ENCODE results near the gene TULP4.

The TULP4 gene, protein sequence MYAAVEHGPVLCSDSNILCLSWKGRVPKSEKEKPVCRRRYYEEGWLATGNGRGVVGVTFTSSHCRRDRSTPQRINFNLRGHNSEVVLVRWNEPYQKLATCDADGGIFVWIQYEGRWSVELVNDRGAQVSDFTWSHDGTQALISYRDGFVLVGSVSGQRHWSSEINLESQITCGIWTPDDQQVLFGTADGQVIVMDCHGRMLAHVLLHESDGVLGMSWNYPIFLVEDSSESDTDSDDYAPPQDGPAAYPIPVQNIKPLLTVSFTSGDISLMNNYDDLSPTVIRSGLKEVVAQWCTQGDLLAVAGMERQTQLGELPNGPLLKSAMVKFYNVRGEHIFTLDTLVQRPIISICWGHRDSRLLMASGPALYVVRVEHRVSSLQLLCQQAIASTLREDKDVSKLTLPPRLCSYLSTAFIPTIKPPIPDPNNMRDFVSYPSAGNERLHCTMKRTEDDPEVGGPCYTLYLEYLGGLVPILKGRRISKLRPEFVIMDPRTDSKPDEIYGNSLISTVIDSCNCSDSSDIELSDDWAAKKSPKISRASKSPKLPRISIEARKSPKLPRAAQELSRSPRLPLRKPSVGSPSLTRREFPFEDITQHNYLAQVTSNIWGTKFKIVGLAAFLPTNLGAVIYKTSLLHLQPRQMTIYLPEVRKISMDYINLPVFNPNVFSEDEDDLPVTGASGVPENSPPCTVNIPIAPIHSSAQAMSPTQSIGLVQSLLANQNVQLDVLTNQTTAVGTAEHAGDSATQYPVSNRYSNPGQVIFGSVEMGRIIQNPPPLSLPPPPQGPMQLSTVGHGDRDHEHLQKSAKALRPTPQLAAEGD (N-terminal part only)

DNA sequence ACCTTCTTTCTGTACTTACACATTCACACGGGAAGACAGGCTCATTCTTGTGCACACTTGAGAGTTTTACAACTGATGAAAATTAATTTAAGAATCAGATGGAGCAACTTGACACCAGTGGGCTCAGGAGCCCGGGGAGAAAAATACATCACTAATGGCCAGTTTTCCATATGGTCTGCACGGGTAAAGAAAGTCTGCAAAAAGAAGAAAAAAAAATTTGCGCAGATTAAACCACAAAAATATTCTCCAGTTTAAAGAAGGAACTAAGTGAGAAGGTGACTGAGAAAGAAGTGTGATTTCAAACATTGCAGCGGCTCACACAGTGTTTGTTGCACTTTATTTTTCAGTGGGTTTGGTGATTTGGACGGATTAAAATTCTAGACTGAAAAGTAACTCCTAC, at the start of gene TULP4:
TSS of gene TULP4 (plus strand) at position 301 of the 400 bp plus-strand sequence. CDS start 1,552 bp downstream, outside the sequence.
- no peak for DNase-seq

DNA sequence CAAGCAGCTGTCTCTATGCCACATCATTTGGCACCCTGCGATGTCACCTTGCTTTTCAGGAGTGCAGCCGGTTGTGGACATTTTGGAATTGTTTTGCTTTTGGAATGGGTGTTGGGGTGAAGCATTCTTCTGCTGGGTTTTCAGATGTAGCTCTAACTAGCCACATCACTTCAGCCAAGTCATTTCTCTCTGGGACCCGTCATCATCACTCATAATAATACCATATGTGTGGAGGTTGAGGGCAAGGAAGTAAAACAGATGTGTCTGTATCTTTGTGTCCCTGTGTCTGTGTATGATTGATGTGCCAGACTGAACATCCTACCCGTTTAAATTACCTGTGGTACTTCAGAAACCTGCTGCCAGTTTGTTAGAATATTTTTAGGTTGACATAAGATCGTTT, 49.5 kb upstream of the TULP4 start:
- DNase-seq: no peak

DNA sequence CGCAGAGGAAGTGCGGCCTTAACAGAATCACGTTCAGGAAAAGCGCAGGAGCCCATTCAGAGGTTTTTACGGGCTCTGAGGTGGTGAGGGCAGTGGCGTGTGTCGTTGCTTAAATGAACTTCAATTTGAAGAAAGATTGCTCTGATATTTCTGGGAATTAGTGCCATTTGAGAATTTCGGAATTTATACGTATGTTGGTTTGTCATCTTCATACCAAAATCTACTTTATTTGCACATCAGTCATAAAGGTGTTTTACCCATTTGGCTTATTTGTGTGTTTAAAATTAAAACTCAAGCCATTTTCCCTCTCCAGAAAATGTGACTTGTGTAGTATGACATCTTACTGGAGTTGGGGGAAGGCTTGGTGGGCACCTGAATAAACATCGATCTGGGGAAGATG, 48.1 kb upstream of the TULP4 start:
- no peak for DNase-seq

DNA sequence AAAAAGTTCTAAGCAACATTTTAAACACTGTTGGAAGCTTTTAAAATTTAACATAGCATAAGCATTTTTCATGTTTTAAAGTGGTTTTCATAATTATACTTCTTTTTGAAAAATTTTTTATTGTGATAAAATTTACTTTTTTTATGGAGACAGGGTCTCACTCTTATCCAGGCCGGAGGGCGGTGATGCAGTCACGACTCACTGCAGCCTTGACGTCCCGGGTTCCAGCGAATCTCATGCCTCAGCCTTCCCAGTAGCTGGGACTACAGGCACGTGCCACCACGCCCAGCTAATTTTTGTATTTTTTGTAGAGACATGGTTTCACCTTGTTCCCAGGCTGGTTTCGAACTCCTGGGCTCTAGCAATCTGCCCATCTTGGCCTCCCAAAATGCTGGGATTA, 46.1 kb upstream of the TULP4 start:
- DNase-seq: no peak

DNA sequence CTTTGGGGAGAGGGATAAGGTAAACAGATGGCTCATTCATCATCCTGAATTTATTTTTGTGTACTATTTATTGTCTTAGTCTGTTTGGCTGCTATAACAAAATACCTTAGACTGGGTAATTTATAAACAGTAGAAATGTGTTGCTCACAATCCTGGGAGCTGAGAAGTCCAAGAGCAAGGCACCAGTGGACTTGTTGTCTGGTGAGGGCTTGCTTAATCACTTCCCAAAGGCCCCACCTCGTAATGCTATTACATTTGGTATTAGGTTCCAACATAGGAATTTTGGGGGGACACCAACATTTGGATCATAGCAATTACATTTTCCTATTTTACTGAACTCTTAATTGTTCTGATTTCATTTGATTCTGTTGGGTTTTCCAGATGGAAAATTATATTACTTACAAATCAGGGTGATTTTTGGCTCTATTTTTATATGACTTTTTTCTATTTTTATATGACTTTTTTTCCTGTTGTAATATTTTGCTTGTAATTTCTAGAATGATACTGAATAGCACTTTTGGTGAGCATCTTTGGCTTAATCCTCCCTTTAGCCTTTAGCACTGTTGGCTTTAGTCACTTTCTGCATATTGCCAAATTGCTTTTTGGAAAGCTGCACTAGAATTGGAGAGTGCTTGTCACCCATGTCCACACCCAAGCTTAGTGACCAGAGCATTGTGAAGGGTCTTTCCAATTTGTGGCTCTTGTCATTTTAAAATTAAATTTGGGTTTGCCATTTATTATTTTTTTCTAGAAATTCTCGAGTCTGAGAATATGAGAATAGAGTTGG, 43.7 kb upstream of the TULP4 start:
- DNase-seq: no peak

DNA sequence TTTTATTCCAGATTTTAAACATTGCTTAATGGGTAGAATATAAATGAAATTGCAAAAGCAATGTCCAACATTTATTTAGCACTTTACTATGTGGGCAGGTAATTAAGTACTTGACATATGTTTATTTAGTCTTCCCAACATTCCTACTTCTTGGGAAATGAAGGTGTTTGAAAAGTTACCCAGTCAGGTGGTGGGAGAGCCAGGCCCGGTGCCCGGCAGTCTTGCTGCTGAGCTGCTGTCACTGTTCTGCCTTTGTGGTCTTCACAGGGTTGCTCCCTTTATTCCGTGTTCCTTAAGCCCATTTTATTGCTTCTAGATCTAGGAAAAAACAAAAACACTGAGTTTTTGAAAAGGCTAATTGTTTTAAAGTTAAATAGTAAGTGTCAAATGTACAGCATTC, 42.6 kb upstream of the TULP4 start:
- DNase-seq: no peak

DNA sequence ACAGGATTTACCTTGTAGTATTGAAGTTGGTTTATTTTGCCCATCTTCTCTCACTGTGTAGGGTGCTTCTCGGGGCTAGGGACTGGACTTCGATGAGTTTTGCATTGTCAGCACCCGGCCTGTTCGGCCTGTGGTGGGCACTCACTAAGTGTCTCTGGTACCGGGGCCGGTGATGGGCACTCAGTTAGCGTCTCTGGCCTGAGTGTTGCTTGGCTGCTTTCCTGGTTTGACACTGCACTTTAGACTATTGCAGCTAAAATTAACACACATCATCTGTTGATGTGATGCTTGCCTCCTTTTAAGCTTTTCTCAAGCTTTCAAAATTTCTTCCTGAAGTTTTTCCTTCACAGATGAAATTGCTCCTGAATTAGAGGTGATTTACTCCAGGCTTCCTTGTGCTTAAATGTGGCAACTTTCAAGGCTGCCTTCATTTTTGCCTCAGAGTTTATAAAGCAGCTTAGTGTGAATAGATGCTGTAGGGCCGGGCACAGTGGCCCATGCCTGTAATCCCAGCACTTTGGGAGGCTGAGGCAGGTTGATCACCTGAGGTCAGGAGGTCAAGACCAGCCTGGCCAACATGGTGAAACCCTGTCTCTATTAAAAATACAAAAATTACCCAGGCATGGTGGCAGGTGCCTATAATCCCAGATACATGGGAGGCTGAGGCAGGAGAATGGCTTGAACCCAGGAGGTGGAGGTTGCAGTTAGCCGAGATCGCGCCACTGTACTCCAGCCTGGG, 41.7 kb upstream of the TULP4 start:
- DNase-seq: no peak

DNA sequence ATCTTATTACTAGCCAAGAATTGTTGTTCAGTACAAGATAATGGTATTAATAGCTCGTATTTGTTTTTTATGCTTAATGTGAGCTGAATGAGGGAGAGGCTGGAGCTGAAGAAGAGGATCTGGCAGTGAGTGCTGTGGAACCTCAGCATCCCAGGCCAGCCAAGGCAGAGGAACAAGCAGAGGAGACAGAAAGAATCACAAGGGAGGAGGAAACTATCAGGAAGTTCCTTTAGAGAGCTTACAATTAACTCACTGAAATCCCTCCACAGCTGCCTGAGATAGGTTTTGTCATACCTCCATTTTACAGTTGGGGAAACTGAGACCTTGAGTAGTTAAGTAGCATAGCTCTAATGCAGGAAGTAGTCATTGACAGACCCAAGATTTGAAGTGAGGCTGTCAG, 39.9 kb upstream of the TULP4 start:
- DNase-seq: no peak

DNA sequence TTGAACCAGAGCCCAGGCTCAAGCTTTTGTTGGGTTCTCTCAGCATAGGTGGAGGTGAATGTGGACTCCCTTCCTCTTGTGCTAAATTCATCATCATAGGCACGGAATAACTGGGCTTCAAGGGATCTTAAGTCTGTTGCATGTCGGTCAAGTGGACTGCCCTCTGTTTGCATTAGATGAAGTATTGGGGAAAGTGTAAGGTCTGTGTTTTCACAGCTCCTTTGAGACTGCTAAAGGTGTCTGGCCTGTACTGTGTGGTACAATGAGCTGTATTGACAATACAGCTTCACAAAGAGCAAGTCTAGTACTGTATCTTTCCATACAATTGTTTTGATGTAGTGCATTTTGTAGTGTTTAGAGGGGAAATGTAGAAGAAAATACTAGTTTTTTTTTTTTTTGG, 34.3 kb upstream of the TULP4 start:
- no peak for DNase-seq

DNA sequence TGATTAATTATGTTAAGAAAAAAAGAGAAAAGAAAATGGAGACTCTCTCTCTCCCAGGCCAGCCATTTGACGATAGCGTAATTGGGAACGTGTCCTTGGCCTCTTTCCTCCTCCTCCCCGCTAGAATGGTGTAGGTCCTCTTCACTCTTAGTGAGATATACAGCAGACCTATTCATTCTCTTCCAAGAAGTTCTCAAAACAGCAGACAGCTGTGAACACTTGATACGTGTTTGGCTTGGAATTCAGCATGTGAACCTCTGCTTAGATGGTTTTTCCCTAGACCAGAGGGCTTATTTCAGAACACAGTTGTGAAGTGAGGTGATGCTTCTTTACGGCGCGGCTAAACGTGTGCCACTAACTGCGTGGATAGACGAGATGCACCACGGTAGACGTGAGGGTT, 32.6 kb upstream of the TULP4 start:
- no peak for DNase-seq

DNA sequence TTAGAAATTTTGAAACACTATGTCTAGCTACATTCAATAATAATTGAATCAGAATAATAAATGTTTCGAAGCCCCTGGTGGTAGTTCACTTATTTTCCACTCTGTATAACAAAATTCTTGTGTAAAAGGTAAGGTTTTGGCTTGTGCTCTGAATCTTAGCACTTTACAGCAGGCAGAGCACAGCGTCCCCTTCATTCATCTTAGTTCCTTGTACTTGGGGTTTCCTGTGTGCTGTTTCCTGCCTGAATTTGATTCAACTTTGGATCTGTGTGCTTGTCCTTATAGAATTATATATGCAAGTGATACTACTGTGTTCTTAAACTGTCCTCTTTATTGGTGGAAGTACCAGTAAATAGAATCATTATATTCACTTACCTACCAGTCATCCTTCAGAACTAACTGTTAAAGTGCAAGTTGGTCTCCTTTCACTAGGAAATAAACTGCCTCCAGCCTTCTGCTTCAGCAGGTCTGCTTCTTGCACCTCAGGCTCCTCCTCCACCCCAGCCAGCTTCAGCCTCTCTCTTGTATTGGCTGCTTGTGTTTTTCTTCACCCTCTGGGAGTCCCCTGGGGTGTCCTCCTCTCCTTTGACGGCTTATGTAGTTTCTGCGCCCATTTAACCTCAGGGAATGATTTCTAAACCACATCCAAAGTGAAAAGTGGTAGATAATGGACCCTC, 28.8 kb upstream of the TULP4 start:
- no peak for DNase-seq

DNA sequence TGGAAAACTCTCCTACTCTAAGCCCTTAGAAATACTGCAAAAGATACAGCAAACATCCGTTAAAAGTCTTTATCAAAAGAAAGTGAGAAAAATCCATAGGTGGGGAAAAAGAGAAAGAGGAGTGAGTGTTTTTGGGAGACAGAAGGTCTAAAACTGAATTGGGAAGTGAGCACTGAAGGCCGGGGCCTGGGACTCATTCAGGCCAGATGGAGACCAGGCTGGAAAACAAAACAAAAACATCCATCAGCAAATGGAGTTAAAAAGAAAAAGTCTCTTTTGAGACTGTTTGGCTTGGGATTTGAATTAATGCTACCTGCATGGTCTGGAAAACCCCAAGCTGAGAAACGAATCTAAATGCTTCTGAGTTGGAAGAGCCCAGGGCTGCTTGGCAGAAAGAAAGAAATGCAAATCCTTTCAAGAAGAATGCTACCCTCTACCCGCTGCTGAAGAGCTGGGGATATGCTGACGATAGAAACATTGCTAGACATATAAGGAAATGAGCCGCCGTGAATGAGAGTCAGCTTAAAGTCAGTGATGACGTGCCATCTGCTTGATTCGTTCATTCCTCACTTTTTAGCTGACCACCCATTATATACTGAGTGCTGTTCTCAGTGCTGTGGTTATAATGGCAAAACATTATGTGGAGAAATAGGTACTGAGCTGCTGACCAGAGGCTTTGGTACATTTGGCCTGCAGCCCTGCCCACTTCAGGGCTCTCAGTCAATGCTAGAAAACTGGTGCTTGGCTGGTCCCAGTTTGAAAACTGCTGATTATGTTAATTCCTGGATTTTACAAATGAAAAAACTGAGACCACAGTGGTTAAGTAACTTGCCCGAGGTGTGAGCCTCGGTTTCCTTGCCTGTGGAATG, 28.0 kb upstream of the TULP4 start:
- DNase-seq: no peak

DNA sequence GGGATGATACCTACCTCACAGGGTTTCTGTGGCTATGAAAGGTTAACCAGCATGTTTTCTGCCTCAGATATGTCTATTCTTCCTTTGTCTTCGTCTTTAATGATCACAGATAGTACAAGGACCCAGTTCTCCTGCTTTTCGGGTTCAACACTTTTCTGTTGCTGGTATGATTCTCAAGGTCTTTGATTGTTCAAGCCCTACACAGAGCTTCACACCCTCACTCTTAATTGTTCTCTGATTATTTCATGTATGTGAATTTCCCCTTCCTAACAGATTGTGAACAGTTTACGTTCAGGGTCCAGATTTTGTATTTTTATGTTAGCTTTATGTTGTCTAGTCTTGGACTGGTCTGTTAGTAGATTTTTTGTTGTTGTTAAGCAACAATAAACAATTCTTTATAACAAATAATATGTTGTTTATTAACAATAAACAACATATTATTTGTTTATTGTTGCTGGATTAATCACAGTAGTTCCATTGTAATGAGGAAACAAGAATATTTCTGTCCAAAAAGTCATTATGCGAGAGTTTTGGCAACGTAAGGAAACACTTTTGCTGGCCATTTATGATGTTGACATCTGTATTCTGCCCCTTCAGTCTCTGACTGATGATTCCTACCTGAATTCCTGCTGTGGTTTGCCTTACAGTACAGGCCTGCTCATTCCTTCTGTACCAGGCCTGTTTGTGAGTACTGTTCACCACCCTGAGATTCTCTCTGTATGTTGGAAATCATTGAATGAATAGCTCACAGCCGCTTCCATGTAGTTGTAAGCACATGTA, 27.2 kb upstream of the TULP4 start:
- DNase-seq: no peak

DNA sequence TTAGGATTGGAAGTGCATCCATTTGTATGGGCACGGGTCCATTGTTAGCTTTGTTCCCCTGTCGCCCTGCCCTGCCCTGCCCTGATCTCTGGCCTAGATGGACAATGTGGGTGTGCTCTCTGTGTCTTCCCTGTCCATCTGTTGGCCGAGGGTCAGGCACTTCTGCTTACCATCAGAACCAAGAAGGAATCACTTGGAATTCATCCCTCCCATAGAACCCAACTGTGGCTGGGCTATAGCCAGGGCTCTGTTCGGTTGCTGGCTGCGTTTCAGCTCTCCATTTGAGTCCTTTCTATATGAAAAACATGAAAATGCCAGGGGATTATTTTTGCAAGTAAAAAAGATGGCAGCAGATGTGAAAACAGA, 26.6 kb upstream of the TULP4 start:
- DNase-seq: no peak

DNA sequence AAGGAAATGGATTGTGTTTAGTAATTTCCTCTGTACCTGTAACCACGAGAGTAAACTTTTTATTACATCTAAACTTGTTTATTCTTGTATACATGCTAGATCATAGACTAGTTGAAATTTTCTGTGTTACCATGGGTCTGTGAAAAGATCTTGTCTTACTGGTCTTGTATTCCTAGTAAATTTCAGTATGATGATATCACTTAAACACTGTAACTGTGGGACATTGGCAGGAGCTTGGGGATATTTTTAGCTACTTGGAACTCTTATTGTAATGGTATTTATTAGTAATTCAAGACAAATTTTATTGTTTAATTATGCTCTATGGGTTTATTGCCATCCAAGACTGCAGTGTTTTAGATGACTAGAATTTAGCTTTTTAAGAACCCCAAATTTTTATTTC, 25.9 kb upstream of the TULP4 start:
- DNase-seq: no peak

DNA sequence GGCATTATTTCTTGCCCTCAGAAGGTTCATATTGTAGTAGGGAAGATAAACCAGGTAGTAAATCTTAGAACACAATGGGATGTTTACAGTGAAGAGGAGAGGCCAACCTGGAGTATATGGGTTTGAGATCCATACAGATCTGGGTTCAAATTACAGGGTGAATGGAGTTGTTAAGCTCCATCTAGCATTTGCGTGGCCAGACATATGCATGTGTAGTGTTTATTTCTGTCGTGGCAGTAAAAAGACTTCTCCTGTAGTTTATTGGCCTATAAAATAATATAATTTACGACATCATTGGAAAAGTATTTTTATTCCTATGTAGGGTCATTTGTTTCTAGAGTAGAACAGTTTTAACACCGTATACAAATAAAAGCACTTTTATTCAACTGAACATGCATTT, 25.2 kb upstream of the TULP4 start:
- no peak for DNase-seq

DNA sequence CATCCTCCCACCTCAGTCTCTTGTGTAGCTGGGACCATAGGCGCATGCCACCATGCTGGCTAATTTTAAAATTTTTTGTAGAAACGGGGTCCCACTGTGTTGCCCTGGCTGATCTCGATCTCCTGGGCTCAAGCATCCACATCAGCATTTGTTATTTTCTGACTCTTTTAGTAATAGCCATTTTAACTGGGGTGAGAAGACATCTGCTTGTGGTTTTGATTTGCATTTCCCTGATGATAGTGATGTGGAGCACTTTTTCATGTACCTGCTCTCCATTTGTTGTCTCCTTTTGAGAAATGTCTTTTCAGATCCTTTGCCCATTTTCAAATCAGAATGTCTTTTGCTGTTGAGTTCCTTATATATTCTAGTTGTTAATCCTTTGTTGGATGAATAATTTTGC, 22.2 kb upstream of the TULP4 start:
- no peak for DNase-seq

DNA sequence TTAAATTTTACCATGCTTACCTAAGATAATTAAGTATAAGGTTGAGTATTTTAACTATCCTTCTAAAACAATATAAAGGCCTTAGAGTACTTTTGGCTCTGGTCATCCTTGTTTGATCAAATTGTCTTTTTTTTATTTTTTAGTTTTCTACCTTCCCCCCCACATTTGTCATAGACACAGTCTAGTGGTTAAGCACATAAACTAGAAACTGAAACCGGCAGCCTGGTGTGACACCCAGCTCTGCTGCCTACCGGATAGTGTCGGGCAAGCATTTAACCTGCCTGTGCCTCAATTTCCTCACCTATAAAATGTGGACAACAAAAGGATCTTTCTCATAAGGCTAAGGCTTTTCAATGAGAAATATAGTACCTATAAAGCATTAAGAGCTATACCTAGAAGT, 21.6 kb upstream of the TULP4 start:
- no peak for DNase-seq

DNA sequence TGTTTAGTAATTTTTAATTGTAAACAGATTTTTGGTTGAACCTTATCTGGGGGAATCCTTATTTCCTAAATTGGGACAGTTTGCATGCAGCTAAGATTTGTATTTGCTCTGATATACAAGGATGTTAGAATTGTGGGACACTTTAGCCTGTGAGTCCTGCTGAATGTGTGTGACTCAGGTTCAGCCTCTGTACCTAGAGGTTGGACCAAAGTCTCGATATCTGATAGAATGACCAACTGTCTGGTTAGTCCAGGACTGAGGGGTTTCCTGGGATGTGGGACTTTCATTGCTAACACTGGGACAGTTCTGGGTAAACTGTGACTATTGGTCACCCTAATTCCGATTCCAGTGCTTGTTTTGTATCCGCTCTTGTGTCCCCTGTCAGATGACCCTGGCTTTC, 20.2 kb upstream of the TULP4 start:
- no peak for DNase-seq

DNA sequence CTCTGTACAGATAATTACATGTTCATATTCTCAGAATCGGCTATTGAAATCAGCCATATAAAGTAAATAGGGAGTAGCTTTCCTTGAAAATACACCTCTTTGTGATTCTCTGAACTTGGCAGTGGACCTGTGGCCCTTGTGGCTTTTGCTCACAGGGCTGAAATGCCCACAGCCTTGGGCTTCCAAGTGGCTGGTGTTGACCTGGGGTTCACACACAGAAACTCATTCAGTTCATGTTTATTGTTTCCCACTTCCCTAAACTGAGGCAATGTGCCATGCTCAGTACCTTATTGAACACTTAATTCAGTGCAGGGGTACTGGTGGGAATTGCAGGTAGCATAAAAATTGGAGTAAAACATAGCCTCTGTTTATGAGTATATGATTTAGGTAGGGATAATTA, 19.1 kb upstream of the TULP4 start:
- no peak for DNase-seq
